ENCODE data around the gene TBC1D26.
"Not testable (repeated sequence)": the region's sequence is repeated elsewhere in the genome, so short reads cannot be mapped to it uniquely, and the experiment has no call there.

The TBC1D26 gene

DNA sequence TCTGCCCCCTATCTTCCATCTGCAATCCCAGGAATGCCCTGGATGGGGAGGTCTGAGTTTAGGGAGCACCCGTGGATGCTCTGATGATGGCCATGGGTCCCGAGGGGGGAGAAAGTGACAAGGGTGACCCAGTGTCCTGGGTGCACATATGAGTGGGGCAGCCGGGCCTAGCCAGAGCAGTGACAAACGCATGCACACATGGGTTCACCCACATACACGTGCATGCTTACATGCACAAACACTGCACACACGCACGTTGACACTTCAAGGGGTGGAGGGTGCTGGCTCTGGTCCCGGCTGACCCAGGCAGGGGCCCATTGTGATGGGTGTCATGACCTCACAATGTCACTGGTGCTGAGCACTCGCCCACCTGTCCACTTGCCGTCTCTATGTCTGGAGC, at the start of gene TBC1D26:
TBC1D26 (plus strand) TSS at position 384 of the 400 bp plus-strand sequence. CDS start 3,066 bp downstream, outside the sequence.
- FAIRE-seq, result not testable (repeated sequence)

- not testable (repeated sequence) for FAIRE-seq
These were observed 48.9 kb upstream of the TBC1D26 start for GRCh38 chr17:15683135-15683534.

- not testable (repeated sequence) for FAIRE-seq
These were observed 48.1 kb upstream of the TBC1D26 start, which contains the start of gene TRIM16 for GRCh38 chr17:15683824-15684478. TSS of gene TRIM16 (minus strand) at chr17:15684311. CDS start at chr17:15651609, 32,702 bp downstream.

DNA sequence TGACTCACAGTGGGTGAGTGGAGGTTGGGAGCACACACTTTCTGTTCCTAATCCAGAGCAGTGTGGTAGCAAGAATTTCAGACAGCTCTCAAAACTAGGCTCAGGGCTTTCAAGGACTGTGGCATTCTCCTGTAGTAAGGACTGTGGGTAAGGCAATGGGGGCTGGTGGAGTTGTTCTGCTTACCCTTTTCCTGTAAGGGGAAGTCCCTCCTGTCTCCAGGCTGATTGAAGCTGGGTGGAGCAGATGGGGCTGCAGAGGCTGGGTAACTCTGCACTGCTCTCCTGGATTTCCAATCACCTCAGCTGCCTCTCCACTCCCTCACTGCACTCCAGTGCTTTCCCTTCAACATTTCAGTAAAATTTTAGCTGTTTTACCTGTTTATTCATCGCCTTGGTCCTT, 44.6 kb upstream of the TBC1D26 start:
- FAIRE-seq, result not testable (repeated sequence)

DNA sequence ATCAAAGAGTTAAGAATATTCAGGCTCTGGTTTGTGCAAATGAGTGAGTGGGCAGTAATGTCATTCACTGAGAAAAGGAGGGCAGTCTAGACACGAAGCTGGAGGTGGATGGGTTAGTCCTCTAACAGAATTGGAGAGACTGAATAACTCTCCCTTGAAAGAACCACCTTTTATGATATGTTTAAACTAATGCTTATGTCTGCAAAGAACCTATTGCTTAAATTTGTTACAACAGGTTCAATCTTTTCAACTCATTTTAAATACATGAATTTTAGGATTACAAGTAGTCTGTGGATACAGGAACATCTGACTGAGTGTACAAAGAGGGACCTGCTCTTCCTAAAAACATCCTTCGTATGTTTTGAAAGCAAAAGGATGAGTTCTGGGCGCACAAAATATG, 33.1 kb upstream of the TBC1D26 start:
- not testable (repeated sequence) for FAIRE-seq

DNA sequence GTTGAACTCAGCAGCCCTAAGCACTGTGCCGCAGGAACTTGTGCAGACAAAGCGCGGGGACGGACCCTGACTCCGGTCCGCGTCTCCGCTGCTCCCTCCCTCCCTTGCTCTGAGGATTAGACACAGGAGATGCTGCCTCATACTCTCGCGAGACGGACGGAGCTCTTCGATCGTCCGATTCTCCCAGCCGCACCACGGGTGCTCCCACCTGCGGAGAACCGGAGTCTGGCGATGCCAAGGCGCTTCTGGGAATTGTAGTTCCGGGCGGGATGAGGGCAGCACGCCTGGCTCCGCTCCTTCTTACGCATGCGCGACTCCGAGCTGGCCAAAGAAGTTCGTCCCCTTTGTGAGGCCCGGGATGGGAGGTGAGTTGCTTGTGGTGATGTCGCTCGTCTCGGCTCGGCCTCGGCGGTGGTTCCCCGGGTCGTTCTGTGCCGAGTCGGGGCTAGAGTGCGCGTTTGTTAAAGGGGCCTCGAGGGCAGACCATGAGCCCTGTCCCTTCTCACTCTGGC, 32.6 kb upstream of the TBC1D26 start, which contains the start of gene ZNF286A:
ZNF286A (plus strand) TSS at position 340 of the 512 bp plus-strand sequence. CDS start 578 bp downstream, outside the sequence.
- peak; percentile 96 for FAIRE-seq

DNA sequence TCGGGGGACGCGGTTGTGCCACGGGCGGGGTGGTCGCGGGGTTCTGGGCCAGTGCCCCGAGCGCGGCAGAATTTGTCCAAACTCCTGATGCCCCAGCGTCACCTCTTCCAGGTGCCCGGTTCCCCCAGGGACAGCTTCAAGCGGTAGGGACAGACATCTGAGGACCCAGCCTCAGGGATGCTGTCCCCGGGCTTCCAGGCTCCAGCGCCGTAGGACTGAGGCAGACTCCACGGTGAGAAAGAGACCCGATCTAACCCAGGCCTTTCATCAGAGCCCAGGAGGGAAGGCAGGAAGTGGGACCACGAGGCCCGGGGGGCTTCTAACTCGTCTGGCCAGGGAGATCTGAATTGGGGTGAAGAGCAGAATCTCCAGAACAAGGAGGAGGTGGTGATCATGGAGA, 32.1 kb upstream of the TBC1D26 start:
- not testable (repeated sequence) for FAIRE-seq

DNA sequence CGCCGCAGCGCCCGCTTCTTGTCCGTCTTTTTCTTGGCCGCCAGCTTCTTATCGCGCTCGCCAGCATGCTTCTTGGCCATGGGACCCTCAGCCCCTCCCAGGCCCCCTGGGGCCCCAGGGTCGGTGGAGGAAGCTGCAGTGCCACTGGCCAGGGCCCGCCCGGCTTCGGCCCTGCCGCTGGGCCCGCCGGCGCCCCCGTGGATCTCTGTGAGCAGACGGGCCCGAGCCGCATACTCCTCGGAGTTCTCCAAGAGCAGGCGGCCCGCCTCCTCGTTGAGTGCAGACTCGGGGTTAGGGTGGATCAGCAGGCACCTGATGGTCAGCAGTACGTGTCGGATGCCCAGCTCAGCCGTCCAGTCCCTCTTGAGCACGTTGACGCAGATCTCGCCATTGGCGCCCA, 27.8 kb upstream of the TBC1D26 start:
- FAIRE-seq, result not testable (repeated sequence)

- FAIRE-seq, result not testable (repeated sequence)
These were observed 27.3 kb upstream of the TBC1D26 start for GRCh38 chr17:15704813-15705212.

DNA sequence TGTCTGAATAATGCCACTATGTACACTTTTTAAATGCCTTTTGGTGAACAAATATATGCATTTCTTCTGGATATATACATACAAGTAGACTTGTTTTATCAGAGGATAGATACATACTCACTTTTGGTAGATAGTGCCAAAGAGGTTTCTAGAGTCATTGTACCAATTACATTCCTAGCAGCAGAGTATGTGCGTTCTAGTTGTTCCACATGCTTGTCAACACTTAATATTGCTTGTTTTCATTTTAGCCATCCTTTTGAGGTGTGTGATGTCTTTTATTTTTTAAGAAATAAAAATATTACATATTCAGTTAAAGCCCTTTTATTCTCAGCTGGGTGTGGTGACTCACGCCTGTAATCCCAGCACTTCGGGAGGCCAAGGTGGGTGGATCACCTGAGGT, 23.2 kb upstream of the TBC1D26 start:
- FAIRE-seq, result peak; percentile 8

DNA sequence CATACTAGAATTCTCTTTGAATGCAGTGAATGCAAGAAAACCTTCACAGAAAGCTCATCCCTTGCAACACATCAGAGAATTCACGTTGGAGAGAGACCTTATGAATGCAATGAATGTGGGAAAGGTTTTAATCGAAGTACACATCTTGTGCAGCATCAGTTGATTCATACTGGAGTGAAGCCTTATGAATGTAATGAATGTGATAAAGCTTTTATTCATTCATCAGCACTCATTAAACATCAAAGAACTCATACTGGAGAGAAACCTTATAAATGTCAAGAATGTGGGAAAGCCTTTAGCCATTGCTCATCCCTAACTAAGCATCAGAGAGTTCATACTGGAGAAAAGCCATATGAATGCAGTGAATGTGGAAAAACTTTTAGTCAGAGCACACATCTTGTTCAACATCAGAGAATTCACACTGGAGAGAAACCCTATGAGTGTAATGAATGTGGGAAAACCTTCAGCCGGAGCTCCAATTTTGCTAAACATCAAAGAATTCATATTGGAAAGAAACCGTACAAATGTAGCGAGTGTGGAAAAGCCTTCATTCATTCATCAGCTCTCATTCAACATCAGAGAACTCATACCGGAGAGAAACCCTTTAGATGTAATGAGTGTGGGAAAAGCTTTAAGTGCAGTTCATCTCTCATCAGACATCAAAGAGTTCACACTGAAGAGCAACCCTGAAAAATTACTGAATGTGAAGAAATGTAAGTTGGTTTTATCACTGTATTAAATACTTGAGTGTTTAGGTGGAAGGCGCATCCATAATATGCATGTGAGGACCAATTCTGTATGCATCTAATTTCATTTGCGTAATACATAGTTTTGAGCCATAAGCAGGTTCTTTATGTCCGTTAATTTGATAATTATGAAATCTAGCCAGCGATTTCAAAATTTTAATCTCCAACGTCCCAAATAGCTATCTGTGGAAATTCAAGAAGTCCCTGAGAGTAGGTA, 15.2 kb upstream of the TBC1D26 start:
- FAIRE-seq, result not testable (repeated sequence)

DNA sequence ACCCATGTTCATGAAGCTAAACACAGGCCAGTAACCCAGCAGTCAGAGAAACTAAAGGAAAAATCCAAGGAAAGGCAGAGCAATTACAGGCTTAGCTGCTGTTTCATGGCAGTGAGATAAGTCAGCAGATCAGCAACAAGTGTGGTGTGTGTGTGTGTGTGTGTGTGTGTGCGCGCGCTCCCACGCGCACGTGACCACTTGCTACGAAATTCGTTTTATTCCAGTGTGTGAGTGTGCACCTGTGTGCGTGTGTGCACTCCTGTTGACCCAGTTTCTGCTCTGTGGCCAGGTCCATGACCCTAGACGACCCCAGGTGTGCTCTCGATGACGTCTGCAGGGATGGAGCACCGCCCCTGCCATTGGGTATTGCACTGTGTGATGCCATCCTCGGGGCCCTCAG, 1.5 kb upstream of the TBC1D26 start:
- not testable (repeated sequence) for FAIRE-seq

GRCh38 chr17:15733174-15733789, 1.2 kb downstream of the TBC1D26 start:
- FAIRE-seq, result not testable (repeated sequence)

DNA sequence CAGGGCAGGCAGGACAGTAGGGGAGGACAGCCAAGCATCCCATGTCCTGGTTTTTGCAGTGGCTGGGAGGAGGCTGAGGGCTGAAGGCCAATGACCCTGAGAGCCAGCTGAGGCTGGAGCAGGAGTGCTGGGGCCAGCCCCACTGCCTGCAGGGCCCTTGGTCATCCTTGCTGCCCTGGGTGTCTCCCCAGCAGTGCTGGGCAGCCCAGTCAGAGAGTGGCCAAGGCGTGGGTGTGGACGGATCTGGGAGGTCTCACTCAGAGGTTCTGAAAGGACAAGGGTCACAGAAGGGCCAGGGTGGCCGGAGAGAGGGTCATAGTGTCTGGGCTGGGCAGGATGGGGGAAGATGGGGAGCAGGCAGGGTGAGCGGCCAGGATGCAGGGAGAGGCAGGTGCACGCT, 4.5 kb downstream of the TBC1D26 start:
- FAIRE-seq, result not testable (repeated sequence)

DNA sequence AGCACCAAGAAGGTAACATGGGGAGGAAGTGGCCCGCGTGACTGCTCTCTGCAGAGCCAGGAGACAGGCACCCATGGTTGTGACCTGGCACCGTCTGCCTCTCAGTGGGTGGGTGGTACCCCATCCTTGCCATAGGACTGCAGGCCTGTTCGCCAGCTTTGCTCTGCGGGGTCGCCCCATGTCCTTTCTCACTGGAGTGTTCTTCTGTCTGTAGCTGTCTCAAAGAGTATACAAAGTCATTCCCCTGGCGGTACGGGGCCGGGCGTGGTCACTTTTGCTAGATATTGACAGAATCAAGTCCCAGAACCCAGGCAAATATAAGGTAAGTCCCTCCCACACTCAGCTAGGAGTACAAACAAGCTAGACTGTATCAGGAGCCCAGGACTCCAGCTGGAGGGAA, 6.0 kb downstream of the TBC1D26 start:
- no peak for FAIRE-seq

- not testable (repeated sequence) for FAIRE-seq
These were observed 7.2 kb downstream of the TBC1D26 start for GRCh38 chr17:15739259-15739658.

GRCh38 chr17:15740041-15740440, 8.0 kb downstream of the TBC1D26 start:
- FAIRE-seq, result not testable (repeated sequence)

- no peak for FAIRE-seq
These were observed 8.6 kb downstream of the TBC1D26 start for GRCh38 chr17:15740570-15741120.

DNA sequence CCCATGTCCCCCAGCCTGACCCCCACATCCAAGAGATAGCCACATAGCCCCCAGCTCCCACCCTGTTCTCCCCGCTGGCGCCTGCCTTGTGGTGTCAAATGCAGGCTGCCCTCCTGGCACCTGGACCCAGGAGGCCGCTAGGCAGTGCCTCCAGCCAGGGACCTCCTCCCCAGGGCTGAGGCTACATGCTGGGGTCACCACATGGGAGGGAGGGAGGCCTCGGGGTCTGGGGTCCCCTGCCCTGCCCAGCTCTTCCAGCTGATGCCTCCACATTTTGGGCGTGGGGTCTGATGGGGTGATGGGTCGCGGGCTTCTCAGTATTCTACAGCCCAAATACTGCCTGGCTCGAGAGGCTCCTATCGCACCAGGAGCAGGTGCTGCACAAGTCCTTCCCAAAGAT, 9.5 kb downstream of the TBC1D26 start:
- no peak for FAIRE-seq

- no peak for FAIRE-seq
These were observed 10.1 kb downstream of the TBC1D26 start for GRCh38 chr17:15742051-15742795.

DNA sequence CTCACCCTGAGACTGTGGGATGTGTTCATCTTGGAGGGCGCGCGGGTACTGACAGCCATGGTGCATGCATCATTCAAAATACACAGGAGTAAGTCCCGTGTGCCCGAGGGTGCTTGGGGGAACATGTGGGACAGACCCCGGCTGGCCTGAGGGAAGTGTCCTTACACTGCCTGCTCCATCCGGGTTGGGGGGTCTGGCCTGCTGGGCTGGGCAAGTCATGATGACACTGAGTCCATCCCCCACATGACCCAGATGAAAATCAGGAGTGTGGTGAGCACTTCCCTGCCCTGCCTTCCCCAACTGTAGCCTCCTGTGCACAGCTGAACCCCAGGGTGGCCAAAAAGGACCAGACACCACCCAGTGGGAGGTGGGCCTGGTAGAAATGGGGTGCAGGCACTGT, 10.8 kb downstream of the TBC1D26 start:
- FAIRE-seq, result no peak
